ENCODE results near the gene NEURL1. TPM values are rescaled to one million over a fixed set of nuclear protein-coding genes. Genes with fewer than 3 reads are reported as not detected.

Gene NEURL1
- total RNA-seq, 1 donor from 2014 or later, result 0.93 TPM

GRCh38 chr10:103587073-103587472 lies 93.6 kb downstream of the NEURL1 start:
- intact Hi-C loops (cut with micrococcal nuclease), result no loop called here

GRCh38 chr10:103589074-103589630 lies 95.6 kb downstream of the NEURL1 start:
- peaks cover 7% of the 10 kb centered on the region for H3K4me1 Mint-ChIP-seq
- no peak for TF ChIP-seq CTCF (IDR thresholded peaks at IDR 0.05)
- H3K27me3 Mint-ChIP-seq, result no peaks in the 10 kb centered on the region
- H3K36me3 Mint-ChIP-seq (ENCODE audit: low read depth), result no peaks in the 10 kb centered on the region
- ChIA-PET POLR2A (interaction anchor here (0.6 to 1.3 kb wide), 2 partner anchors 38 to 72 kb away, joined by 3 to 6 read pairs; no protein-coding TSS in a partner anchor), CTCF (interaction anchor here (0.6 kb wide), 1 partner anchor 97 kb away, joined by 4 read pairs; no protein-coding TSS in a partner anchor)
- no peak overlapping the region for H3K4me3 Mint-ChIP-seq
- no peak overlapping the region for H3K27ac Mint-ChIP-seq
- DNase-seq (no peak), ATAC-seq (ENCODE audit: low read depth) (no peak)
- intact Hi-C loops (cut with micrococcal nuclease), result no loop called here
- no peaks in the 10 kb centered on the region for H3K9me3 Mint-ChIP-seq

More at GRCh38 chr10:103587073-103587472, 93.6 kb downstream of the NEURL1 start:
- ATAC-seq (ENCODE audit: low read depth), result no peak
- ChIA-PET CTCF (no interaction called here), POLR2A (interaction anchor here (0.6 kb wide), 1 partner anchor 341 kb away, joined by 3 read pairs; no protein-coding TSS in a partner anchor)
- DNase-seq, result no peak
- no peaks in the 10 kb centered on the region for H3K36me3 Mint-ChIP-seq (ENCODE audit: low read depth)
- no peak overlapping the region for H3K27ac Mint-ChIP-seq
- no peak overlapping the region for H3K4me3 Mint-ChIP-seq
- TF ChIP-seq CTCF (IDR thresholded peaks at IDR 0.05), result no peak
- no peaks in the 10 kb centered on the region for H3K27me3 Mint-ChIP-seq
- no peaks in the 10 kb centered on the region for H3K9me3 Mint-ChIP-seq
- peaks cover 12% of the 10 kb centered on the region for H3K4me1 Mint-ChIP-seq

- no peaks in the 10 kb centered on the region for H3K27me3 Mint-ChIP-seq
- peaks cover 5% of the 10 kb centered on the region for H3K4me1 Mint-ChIP-seq
- ChIA-PET CTCF (interaction anchor here (0.6 kb wide), 1 partner anchor 96 kb away, joined by 4 read pairs; no protein-coding TSS in a partner anchor), POLR2A (no interaction called here)
- intact Hi-C loops (cut with micrococcal nuclease), result no loop called here
- no peak for ATAC-seq (ENCODE audit: low read depth)
- H3K27ac Mint-ChIP-seq, result no peak overlapping the region
- H3K9me3 Mint-ChIP-seq, result no peaks in the 10 kb centered on the region
- no peak for TF ChIP-seq CTCF (IDR thresholded peaks at IDR 0.05)
- no peak overlapping the region for H3K4me3 Mint-ChIP-seq
- DNase-seq, result no peak
- H3K36me3 Mint-ChIP-seq (ENCODE audit: low read depth), result no peaks in the 10 kb centered on the region
Observed at GRCh38 chr10:103590060-103590459, 96.6 kb downstream of the NEURL1 start.

GRCh38 chr10:103590744-103591291 lies 97.3 kb downstream of the NEURL1 start:
- H3K9me3 Mint-ChIP-seq, result no peaks in the 10 kb centered on the region
- intact Hi-C loops (cut with micrococcal nuclease), result no loop called here
- ATAC-seq (ENCODE audit: low read depth) (no peak), DNase-seq (no peak)
- H3K4me3 Mint-ChIP-seq, result no peak overlapping the region
- H3K4me1 Mint-ChIP-seq, result peaks cover 2% of the 10 kb centered on the region
- H3K27ac Mint-ChIP-seq, result no peak overlapping the region
- no peaks in the 10 kb centered on the region for H3K27me3 Mint-ChIP-seq
- ChIA-PET CTCF (no interaction called here), POLR2A (no interaction called here)
- TF ChIP-seq CTCF (IDR thresholded peaks at IDR 0.05), result no peak
- H3K36me3 Mint-ChIP-seq (ENCODE audit: low read depth), result no peaks in the 10 kb centered on the region

GRCh38 chr10:103592186-103593021 lies 98.9 kb downstream of the NEURL1 start:
- TF ChIP-seq CTCF (IDR thresholded peaks at IDR 0.05), result no peak
- ATAC-seq (ENCODE audit: low read depth), result peak; percentile 88
- intact Hi-C loops (cut with micrococcal nuclease), result loop anchor here (1.0 to 2.0 kb wide), 2 partner anchors 110 to 175 kb away; no protein-coding TSS in a partner anchor
- no peaks in the 10 kb centered on the region for H3K36me3 Mint-ChIP-seq (ENCODE audit: low read depth)
- peak; percentile 29 for DNase-seq
- no peaks in the 10 kb centered on the region for H3K9me3 Mint-ChIP-seq
- no peak overlapping the region for H3K4me3 Mint-ChIP-seq
- no peaks in the 10 kb centered on the region for H3K4me1 Mint-ChIP-seq
- no peak overlapping the region for H3K27ac Mint-ChIP-seq
- ChIA-PET POLR2A (interaction anchor here (0.7 kb wide), 1 partner anchor 12 kb away, joined by 3 read pairs; no protein-coding TSS in a partner anchor), CTCF (interaction anchor here (0.6 to 1.2 kb wide), 5 partner anchors 8 to 291 kb away, joined by 3 to 4 read pairs (median 3); no protein-coding TSS in a partner anchor)
- no peaks in the 10 kb centered on the region for H3K27me3 Mint-ChIP-seq
